HUDEP-2 (cell line): Measurements from ENCODE around the gene LEKR1.

Source experiments
- DNase-seq, 76 experiments: peaks; one replicate each; lab custom pipeline; 2025; ENCODE audit not compliant: unreplicated experiment in 76 of 76; lab: John Stamatoyannopoulos, UW

The LEKR1 gene

DNA sequence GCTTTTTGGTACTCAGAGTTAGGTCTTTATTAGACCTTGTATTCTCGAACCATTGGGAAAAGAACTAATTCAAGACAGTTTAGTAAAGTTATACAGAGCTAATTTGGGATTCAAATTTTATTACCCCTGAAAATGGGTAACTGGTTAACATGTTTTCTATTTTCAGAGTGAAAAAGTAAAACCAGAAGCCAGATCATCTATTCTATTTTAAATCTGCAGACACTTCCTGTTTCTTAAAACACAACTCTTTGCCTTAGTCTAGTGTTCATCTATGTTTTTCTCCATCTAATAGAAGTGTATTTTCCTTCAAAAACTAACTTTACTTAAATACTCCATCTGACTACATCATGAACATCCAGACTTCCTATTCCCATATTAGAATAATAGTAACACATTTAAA is 220.4 kb downstream of the LEKR1 start:
- DNase-seq: no peak

DNA sequence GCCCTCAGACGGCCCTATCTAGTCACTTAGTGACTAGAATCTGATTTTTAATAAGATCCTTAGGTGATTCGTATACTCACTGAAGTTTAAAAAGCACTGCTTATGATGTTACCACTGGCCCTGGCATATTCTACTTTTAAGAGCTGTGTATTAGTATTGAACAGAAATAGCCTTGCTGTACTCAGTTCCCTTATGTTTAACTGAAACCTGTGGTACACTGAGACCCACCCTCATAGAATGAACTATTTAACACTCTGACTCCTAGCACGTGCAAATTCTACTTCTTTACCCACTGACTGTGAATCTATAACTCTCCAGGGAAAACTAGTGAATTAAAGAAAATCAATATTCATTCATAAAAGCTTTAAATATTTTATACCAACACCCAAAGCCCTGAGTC is 224.9 kb downstream of the LEKR1 start:
- DNase-seq: no peak

DNA sequence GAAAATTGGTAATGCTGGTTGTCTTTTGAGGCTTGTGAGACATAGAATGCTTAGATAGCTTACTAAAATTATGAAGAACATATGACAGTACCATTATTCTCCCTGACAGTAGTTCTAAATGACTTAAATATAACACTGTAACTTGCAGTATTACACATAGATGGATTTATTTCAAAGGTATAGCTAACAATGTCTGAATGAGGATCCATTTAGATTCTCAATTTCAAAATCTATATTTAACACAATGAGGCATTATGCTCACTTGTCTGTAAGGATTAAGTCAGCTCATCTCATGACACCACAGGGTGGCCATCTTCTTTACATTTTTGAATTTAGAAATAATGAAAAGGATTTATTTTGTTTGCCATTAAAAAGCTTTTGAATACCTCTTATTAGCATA is 225.4 kb downstream of the LEKR1 start:
- DNase-seq: no peak

DNA sequence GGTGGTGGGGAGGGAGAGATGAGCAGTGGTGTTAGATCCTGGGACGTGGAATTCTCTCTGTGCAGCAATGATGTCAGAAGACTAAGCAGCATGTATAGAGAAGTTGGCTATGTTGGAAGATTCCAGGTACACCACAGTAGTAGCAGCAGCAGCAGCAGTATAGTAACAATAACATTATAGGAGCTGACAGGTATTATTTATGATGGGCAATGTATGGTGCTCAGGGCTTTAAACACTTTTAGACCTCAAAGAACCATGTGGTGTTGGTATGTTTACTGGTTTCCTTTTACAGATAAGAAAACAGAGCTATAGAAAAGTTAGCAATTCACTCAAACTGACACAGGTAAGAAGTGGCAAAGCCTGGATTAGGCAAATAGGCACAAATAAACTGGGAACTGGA is 229.9 kb downstream of the LEKR1 start:
- no peak for DNase-seq

DNA sequence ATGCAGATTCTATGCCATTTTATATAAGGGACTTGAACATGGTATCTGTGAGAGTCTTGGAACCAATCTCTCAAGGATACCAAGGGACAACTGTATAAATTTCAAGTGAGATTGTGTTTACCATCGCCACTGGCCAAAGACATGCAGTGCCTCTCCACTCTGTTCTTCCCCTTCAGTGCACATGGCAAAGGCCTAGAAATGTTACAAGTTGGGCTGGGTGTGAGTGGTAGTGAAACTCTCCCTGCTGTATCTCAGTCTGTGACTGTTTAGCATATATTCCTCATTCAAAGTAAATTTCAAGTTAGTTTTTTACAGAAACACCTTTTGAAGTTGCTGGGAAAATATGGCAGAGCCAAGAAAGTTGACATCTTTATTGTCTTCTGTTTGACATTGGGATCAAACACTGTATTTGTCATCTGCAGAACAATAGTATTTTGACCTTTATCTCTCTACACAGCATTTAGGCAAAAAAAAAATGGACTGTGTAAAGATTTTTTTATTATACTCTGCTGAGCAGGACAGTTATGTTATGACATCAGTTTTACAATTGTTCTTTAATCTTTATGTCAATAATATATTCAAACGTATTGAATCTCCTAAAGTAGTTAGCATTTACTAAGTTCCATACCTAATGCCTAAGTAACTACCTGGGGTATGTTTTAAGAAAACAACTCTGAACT is 232.4 kb downstream of the LEKR1 start:
- no peak for DNase-seq

DNA sequence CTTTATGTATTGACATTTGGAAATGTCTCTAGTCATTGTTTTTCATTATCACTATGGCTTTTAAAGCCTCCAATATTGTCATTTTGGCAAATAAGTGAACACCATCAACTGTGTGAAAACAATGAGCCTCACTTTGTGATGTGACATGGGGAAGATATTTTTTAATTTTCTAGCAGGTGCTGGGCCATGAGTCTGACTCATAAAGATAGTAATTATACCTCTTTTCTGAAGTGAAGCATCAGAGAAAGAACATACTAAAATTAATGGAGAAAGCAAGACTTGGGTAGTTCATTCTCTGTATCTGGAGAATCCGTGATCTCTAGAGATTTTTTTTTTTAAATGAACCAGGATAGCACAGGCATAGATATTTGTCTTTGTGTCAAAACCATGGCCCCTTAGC is 233.0 kb downstream of the LEKR1 start:
- no peak for DNase-seq

DNA sequence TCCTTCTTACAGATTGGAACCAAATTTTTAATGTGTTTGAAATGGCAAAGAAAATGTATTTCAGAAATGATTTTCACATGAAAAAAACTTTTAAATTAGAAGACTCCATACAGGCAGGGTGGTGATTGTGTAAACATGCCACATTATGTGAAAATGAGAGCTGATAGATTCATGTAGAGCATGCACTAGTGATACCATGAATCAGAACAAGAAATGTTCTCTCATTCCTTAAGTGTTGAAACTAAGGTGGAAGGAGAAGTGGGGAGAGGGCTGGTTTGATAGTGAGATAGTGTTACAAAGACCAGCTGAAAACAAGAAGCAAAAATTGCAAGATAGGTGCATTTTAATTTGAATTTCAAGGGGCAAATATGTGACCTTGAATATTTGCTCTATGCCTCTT is 233.5 kb downstream of the LEKR1 start:
- no peak for DNase-seq

DNA sequence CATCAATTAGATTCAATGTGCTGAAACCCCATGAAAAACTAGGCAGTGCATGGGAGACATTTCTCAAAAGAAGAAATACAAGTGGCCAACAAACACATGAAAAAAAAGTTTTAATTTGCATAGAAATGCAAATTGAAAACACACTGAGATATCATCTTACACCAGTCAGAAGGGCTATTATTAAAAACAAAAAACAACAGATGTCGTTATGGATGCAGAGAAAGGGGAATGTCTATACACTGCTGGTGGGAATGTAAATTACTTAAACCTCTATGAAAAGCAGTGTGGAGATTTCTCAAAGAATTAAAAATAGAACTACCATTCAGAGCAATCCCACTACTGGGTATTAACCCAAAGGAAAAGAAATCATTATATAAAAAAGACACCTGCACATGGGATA is 235.1 kb downstream of the LEKR1 start:
- no peak for DNase-seq

DNA sequence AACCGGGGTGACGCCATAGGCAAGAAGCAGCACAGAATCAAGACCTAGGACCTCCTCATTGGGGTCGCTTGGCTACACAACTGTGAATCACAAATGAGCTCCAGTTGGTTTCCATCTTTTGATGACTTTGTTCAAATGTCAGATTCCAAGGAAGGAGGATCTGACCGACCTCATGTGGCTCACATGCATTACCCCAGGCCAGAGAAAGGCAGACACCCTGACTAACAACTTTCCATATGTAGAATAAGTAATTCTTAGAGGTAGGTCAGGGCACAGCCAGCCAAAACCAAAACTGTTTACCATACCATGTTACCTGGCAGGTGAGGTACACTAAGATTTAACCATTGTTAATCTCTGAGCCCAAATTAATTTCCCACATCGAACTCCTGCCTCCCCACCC is 237.3 kb downstream of the LEKR1 start:
- no peak for DNase-seq

DNA sequence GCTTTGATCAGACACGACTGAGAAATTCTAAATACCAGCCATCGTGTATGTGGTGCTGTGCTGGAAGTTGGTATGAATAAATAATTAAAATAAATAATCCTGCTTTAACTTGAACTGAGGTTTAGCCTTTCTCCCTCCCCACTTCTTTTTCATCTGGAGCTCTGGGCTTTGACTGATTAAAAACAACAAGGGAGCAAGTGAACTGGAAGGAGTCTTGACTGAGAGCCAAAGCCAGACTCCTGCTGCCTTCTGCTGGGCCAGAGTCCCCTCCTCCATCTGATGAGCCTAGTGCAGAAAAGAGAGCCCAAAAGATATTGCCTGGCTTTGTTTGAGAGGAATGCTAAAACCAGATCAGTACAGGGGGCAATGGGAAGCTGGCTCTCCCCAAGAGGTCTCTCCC is 237.8 kb downstream of the LEKR1 start:
- no peak for DNase-seq

DNA sequence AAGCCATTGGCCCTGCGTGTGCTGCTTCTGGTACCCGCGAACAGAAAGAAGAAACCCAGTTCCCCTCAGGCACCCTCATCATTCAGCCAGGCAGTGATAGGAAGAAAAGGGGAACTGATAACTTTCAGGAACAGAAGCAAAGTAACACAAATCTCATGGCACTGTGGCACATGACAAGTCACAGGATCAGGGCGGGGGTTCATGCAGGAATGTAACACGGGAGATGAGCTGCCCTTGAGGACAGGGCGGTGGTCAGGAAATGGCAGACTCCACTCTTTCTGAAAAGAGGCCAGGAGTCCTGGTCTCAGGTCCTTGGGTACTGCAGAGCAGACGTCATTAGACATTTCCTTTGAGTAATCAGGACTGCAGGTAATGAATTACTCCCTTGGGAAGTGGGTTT is 238.2 kb downstream of the LEKR1 start:
- no peak for DNase-seq

DNA sequence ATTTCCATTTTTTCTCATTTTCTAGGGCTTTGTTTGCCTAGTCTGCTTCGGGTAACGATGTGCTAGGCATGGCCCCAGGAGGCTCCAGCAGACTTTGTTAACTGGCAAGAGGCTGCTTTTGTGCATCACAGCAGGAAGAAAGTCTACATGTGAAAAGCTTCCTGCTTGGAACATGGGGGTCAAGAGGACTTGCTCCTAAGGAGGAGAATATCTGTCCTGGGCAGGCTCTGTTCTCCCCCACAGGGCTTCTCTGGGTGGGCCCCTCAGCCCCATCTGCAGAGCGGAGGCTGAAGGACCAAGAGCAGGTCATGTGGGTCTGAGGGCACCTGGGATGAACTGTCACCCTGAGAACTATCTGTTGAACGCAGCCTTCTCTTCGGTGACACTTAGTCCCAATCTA is 239.0 kb downstream of the LEKR1 start:
- DNase-seq: no peak

DNA sequence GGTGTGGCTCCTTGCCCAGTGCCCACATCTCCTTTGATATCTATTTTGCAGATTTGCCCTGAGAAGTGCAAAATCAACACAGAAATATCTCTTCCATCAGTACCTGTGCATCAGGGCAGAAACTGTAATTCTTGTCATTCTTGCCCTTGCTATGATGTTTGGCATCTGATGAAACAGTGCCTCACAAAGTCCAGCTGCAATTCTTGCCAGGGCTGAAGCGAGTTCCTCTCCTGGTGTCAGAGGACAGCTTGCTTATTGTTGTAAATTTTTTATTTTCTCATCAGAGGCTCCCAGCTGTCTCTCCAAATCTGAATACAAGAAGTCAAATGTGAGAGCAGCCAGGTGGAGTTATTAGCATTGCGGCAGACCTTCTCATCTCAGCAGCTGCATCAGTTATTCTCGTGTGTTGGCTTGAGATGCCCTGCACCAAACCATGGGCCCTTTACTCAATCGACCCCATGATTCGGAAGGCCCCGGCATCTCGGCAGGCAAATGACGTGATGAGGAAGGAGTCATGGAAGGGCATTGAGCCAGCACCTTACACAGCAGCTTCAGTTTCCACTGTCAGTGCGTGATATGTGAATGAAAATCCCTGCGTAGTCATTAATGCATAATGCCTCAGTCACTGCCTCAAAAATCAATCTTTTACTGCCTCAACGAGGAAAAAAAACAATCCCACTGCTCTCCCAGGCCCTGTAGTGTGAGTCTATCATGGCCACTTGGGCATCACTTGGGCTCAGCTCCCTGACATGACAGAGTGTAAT is 240.4 kb downstream of the LEKR1 start:
- DNase-seq: no peak

DNA sequence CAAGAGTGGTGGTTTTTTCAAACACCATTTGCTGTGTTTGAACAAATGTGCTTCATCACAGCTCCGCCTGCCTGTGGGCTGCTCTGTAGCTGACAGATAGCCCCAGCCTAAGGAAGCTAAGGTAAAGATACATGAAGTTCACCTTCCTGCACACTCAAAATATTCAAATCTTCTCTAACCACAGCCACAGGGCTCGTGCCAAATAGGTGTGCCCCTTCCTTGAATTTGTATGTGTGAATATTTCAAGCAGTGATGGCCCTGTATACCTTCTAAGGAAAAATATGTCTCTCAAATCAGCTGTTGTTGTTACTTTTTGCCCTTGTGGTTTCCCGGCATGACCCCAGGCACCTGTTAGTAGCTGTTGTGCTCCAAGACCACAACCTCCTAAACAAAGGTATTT is 241.0 kb downstream of the LEKR1 start:
- no peak for DNase-seq

DNA sequence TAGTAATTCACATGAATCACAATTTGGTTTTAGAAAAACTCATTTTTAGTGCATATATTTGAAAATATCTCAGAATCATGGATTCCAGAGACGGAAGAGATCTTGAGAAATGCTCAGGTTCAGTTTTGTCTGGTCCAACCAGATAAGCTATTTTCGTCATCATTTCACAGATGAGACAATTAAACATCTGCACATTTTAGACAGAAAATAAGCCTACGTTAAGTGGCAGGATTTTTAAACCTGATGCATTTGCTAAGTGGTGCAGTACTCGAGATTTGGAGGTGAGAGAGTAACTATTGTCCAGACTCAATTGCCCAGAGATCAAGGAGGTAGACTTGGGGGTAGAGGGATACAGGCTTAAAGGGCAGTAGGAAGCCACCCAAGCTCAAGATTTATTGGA is 243.3 kb downstream of the LEKR1 start:
- DNase-seq: no peak

DNA sequence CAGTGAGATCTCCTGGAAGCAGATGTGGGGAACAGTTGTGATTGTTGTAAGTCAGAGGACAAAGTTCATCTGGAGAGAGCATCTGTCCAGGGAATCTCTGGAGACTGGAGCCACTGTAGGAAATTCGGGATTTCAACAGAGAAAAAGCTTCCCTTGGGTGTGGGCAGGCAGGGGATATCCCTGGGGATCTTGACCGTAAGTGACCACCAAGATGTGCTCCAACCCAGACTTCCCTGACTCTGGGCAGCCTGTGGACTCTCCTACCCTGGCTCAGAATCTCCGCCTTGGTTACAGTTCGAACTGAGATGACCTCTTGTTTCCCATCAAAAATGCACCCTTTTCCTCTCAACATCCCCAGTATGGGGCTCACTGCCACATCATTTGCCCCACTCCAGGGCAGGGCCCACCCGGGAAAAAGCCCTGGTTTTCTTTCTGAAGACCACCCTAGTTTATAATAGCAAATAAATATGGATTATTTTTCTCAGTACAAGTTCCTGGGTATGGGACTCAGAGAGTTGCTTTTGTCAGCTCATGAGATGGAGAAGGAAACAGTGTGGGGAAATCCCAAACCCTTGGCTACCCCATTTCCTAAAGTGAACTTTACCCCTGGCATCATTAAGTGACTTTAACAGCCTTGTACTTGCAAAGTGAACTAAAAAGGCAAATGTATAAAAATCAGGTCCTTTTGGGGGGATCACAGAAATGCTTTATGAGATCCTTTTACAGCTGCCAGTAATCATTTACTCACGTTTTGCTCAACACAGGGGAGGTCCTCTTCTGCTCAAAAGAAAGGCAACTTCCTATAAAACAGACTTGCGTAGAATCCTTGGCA is 243.9 kb downstream of the LEKR1 start:
- DNase-seq: no peak

DNA sequence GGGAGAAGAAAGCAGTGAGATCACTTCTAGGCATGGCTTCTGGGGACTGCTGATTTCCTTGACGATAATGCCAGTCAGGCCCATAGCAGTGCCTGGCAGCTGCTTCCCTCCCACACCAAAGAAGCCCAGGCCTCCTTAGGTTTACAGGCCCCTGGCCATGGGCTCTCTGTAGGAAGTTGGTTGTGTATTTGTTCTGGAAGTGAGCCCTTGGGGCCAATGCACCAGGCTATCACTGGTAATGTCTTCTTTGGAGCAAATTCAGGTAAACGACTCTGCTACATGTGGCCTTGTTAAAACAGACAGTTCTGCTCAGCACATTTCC is 244.5 kb downstream of the LEKR1 start:
- peak in 3 of 76 experiments; percentile 2 to 29 (median 10) for DNase-seq

DNA sequence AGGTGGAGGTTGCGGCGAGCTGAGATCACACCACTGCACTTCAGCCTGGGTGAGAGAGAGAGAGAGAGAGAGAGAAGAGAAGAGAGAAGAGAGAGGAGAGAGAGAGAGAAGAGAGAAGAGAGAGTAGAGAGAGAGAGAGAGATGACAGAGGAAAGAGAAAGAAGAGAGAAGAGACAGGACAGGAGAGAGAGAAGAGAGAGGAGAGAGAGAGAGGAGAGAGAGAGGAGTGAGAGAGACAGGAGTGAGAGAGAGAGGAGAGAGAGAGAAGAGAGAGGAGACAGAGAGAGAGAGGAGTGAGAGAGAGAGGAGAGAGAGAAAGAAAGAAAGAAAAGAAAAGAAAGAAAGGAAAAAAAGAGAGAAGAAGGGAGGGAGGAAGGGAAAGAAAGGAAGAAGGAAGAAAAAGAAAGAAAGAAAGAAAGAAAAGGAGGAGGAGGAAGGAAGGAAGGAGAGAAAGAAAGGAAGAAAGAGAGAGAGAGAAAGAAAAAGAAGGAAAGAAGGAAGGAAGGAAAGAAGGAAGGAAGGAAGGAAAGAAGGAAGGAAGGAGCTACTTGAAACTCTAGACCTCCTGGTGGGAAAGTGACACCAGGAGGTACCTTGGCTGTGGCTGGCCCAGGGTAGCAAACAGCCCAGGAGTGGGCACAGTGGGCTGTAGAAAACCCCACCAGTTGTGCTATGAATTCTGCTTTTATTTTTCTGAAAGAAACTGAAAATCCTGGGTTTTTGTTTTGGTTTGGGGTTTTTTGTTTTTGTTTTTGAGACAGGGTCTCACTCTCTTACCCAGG is 245.8 kb downstream of the LEKR1 start:
- no peak for DNase-seq

DNA sequence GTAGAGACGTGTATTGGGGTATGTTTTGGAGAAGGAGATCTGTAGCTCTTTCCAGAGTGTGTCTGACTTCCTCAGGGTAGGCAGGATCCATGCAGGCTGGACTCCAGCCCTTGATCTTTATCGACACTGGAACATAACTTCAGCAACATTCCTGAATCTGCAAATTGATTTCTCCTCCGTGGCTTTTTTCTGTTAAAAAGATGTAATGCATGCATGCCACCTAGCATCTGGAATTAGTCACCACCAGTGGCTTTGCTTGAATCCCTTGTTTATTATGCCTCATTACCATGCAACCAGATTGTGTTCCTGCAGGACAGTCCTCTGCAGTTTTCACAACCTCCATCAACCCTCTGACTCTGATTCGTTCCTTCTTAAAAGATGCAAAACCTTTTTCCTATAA is 247.7 kb downstream of the LEKR1 start:
- DNase-seq: no peak

DNA sequence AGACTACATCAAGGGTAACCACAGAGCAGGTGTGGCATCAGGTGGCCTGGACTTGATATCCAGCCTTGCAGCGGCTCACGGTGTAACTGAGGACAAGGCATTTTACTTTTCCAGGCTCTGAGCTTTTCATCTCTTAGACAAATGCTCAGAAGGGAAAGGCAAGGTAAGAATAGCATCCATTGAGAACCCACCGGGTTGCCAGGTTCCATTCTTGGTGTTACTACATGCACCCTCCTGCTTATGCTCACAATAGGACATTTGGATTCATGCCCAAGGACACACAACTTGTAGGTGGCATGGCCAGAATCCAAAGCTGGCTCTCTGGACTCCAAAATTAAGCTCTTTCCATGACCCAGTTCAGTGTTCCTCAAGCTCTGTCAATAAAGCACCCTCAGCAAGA is 248.3 kb downstream of the LEKR1 start:
- DNase-seq: no peak

DNA sequence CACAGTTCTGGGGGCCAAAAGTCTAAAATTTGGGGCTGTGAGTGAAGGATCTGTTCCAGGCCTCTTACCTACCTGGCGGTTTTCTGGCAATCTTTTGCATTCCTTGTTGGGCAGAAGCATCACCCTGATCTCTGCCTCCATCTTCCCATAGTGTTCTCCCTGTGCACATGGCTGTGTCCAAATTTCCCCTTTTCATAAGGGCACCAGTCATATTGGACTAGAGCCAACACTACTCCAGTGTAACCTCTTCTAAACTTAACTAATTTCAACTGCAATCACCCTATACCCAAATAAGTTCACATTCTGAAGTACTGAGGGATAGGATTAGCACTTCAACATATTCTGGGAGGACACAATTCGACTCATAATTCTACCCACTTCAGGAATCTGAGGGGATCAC is 248.8 kb downstream of the LEKR1 start:
- no peak for DNase-seq
